H9 (cell line): ENCODE results near the gene PLD3. TPM values are rescaled to one million over a fixed set of nuclear protein-coding genes. Genes with fewer than 3 reads are reported as not detected.

Source experiments
- DNase-seq: peaks from one replicate; pipeline ENCODE4 v3.0.0-alpha.2; 2017
- H2AFZ ChIP-seq: one replicate; pipeline ENCODE4 v1.6.1; 2013; ENCODE audit warnings: mild to moderate bottlenecking, low read length, control low read depth, moderate library complexity
- H2AK5ac ChIP-seq: 2 replicates; pipeline ENCODE4 v1.6.1; 2013; ENCODE audit warnings: low read length, control low read depth, mixed read lengths; ENCODE audit not compliant: insufficient read length
- H2BK120ac ChIP-seq: one replicate; pipeline ENCODE4 v1.6.1; 2013; ENCODE audit warnings: low read depth, mild to moderate bottlenecking, low read length, control low read depth, inconsistent platforms; ENCODE audit not compliant: poor library complexity, severe bottlenecking
- H2BK12ac ChIP-seq: 2 replicates; pipeline ENCODE4 v1.6.1; 2013; ENCODE audit warnings: low read length, control low read depth, mixed read lengths, low read depth; ENCODE audit not compliant: insufficient read length
- H2BK15ac ChIP-seq: 2 replicates; pipeline ENCODE4 v1.6.1; 2013; ENCODE audit warnings: low read depth, low read length, control low read depth
- H2BK20ac ChIP-seq: one replicate; pipeline ENCODE4 v1.6.1; 2013; ENCODE audit warnings: low read depth, mild to moderate bottlenecking, low read length, control low read depth, inconsistent platforms; ENCODE audit not compliant: poor library complexity, severe bottlenecking
- H2BK5ac ChIP-seq: 2 replicates; pipeline ENCODE4 v1.6.1; 2013; ENCODE audit warnings: low read length, control low read depth, mixed read lengths; ENCODE audit not compliant: insufficient read length
- H3K14ac ChIP-seq: 2 replicates; pipeline ENCODE4 v1.6.1; 2013; ENCODE audit warnings: low read length, control low read depth; ENCODE audit not compliant: insufficient read depth
- H3K18ac ChIP-seq: 2 replicates; pipeline ENCODE4 v1.6.1; 2013; ENCODE audit warnings: low read depth, mild to moderate bottlenecking, mixed read lengths, low read length, control low read depth; ENCODE audit not compliant: insufficient read length
- H3K23ac ChIP-seq: 2 replicates; pipeline ENCODE4 v1.6.1; 2013; ENCODE audit warnings: low read length, control low read depth, mixed read lengths, low read depth; ENCODE audit not compliant: insufficient read length
- H3K23me2 ChIP-seq: 2 replicates; pipeline ENCODE4 v1.6.1; 2013; ENCODE audit warnings: low read depth, mild to moderate bottlenecking, mixed read lengths, low read length, control low read depth; ENCODE audit not compliant: insufficient read length, poor library complexity, severe bottlenecking
- H3K27ac ChIP-seq: 2 replicates; pipeline ENCODE4 v1.5.1; 2013; ENCODE audit warnings: low read length, control low read depth, mixed read lengths, low read depth; ENCODE audit not compliant: insufficient read length
- H3K27me3 ChIP-seq: 2 replicates; pipeline ENCODE4 v1.6.1; 2013; ENCODE audit warnings: low read length, control low read depth, inconsistent platforms; ENCODE audit not compliant: insufficient read depth
- H3K4ac ChIP-seq: 2 replicates; pipeline ENCODE4 v1.6.1; 2013; ENCODE audit warnings: low read depth, mild to moderate bottlenecking, control low read depth, inconsistent platforms, low read length, moderate library complexity
- H3K4me1 ChIP-seq: 2 replicates; pipeline ENCODE4 v1.6.1; 2013; ENCODE audit warnings: low read length, control low read depth, inconsistent platforms; ENCODE audit not compliant: insufficient read depth
- H3K4me2 ChIP-seq: 2 replicates; pipeline ENCODE4 v1.6.1; 2013; ENCODE audit warnings: low read length, control low read depth, mixed read lengths; ENCODE audit not compliant: insufficient read length, insufficient read depth
- H3K56ac ChIP-seq: 2 replicates; pipeline ENCODE4 v1.6.1; 2013; ENCODE audit warnings: low read depth, mild to moderate bottlenecking, mixed read lengths, low read length, control low read depth; ENCODE audit not compliant: insufficient read length
- H3K79me1 ChIP-seq: 2 replicates; pipeline ENCODE4 v1.6.1; 2013; ENCODE audit warnings: low read depth, mild to moderate bottlenecking, moderate library complexity, low read length, control low read depth, inconsistent platforms; ENCODE audit not compliant: insufficient read depth, poor library complexity, severe bottlenecking
- H3K79me2 ChIP-seq: 2 replicates; pipeline ENCODE4 v1.6.1; 2013; ENCODE audit warnings: low read length, control low read depth, inconsistent platforms; ENCODE audit not compliant: insufficient read depth
- H3K9ac ChIP-seq: 2 replicates; pipeline ENCODE4 v1.6.1; 2013; ENCODE audit warnings: low read length, control low read depth, mixed read lengths; ENCODE audit not compliant: insufficient read length; ENCODE audit errors: extremely low read depth
- H3K9me3 ChIP-seq: one replicate; pipeline ENCODE4 v1.6.1; 2013; ENCODE audit warnings: low read depth, low read length, inconsistent platforms; ENCODE audit not compliant: control insufficient read depth
- H3T11ph ChIP-seq: one replicate; pipeline ENCODE4 v1.6.1; 2013; ENCODE audit warnings: mild to moderate bottlenecking, low read length, control low read depth, inconsistent platforms
- H4K20me1 ChIP-seq: one replicate; pipeline ENCODE4 v1.6.1; 2013; ENCODE audit not compliant: control insufficient read depth, insufficient read length, insufficient read depth
- H4K5ac ChIP-seq: 2 replicates; pipeline ENCODE4 v1.6.1; 2013; ENCODE audit warnings: low read depth, mild to moderate bottlenecking, mixed read lengths, low read length, control low read depth; ENCODE audit not compliant: insufficient read length
- H4K8ac ChIP-seq: replicated peaks from 2 replicates; pipeline ENCODE4 v1.6.1; 2013; ENCODE audit warnings: low read length, control low read depth, mixed read lengths, low read depth; ENCODE audit not compliant: insufficient read length
- H4K91ac ChIP-seq: 2 replicates; pipeline ENCODE4 v1.6.1; 2013; ENCODE audit warnings: low read depth, mild to moderate bottlenecking, moderate library complexity, mixed read lengths, low read length, control low read depth; ENCODE audit not compliant: insufficient read length
- H3K27ac Mint-ChIP-seq, 3 experiments: 2 replicates in 2 of 3; 3 replicates in 1 of 3; pipeline ENCODE4 v1.8.0; 2020 to 2021; ENCODE audit warnings: mixed read lengths in 3 of 3, mild to moderate bottlenecking in 1 of 3, moderate library complexity in 1 of 3
- H3K27me3 Mint-ChIP-seq: 2 replicates; pipeline ENCODE4 v1.8.0; 2021; ENCODE audit warnings: low read depth, mild to moderate bottlenecking, moderate library complexity, mixed read lengths
- H3K36me3 Mint-ChIP-seq, 3 experiments: 2 replicates in 2 of 3; 3 replicates in 1 of 3; pipeline ENCODE4 v1.8.0; 2020 to 2021; ENCODE audit warnings: low read depth in 3 of 3, mixed read lengths in 3 of 3; ENCODE audit not compliant: insufficient read depth in 1 of 3
- H3K4me1 Mint-ChIP-seq, 2 experiments: 2 replicates each; pipeline ENCODE4 v1.8.0; 2020; ENCODE audit warnings: mixed read lengths in 2 of 2
- H3K4me3 Mint-ChIP-seq, 2 experiments: 2 replicates in 1 of 2; 3 replicates in 1 of 2; pipeline ENCODE4 v1.8.0; 2020 to 2021; ENCODE audit warnings: mild to moderate bottlenecking in 2 of 2, mixed read lengths in 2 of 2, moderate library complexity in 1 of 2
- H3K9me3 Mint-ChIP-seq, 2 experiments: 2 replicates in 1 of 2; 3 replicates in 1 of 2; pipeline ENCODE4 v1.8.0; 2020; ENCODE audit warnings: mild to moderate bottlenecking in 2 of 2, mixed read lengths in 2 of 2, moderate library complexity in 1 of 2
- WGBS: extraction: QIAGEN DNeasy Blood & Tissue Kit; methylation state at CpG from one replicate; pipeline ENCODE4 v1.1.7; 2013; ENCODE audit warnings: missing lambda C conversion rate, low lambda C conversion rate, mixed read lengths; ENCODE audit not compliant: insufficient read length; ENCODE audit errors: extremely low coverage; 5-methylcytosine and 5-hydroxymethylcytosine counted together
- total RNA-seq: library from RNA; stranded (reverse); gene quantifications from 2 replicates; pipeline ENCODE4 v1.2.1, GENCODE V29; 2021
- TF ChIP-seq, protein P1 (sequence below): fragments of 200-600 bp; sonication (generic); conservative IDR thresholded peaks from 3 replicates; pipeline ENCODE4 v1.8.0; 2021; ENCODE audit warnings: antibody characterized with exemption, mild to moderate bottlenecking

Gene PLD3
- total RNA-seq, 1 experiment from 2014 or later, result 194 TPM

DNA sequence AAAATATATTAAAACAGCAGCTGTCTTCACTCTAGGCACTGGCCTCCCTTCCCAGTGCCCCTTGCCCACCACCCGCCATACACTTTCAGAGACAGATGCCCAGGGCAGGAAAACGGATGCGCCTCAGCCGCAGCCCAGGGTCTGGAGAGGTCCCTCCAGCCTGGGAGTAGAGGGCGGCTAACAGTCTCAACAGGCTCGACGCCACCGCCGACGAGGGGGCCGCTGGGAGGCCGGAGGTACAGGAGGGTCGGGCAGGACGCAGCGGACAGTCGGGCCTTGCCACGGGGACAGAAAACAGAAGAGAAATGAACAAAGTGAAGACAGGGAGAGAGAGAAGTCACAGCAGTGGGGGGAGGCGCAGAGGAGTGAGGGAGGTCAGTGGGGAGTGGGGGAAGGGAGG, 27.4 kb upstream of the PLD3 start:
- Histone ChIP-seq H4K91ac (no peak overlapping the region), H4K8ac (no peak overlapping the region), H3K4me2 (no peak overlapping the region), H3K27me3 (no peaks in the 10 kb centered on the region; the same call in 1 of the 2 replicates), H4K5ac (no peak overlapping the region), H2BK120ac (no peak overlapping the region), H3K9ac (no peak overlapping the region), H3K14ac (no peak overlapping the region), H2AK5ac (no peak overlapping the region), H3T11ph (no peak overlapping the region), H3K9me3 (no peaks in the 10 kb centered on the region), H3K23ac (no peak overlapping the region), H3K23me2 (no peaks in the 10 kb centered on the region), H2BK12ac (no peak overlapping the region), H3K56ac (no peak overlapping the region), H4K20me1 (no peaks in the 10 kb centered on the region), H2BK5ac (no peak overlapping the region), H3K18ac (no peak overlapping the region), H2AFZ (no peak overlapping the region), H3K27ac (no peak overlapping the region), H3K4me1 (no peaks in the 10 kb centered on the region), H3K79me1 (no peaks in the 10 kb centered on the region), H3K4ac (no peak overlapping the region), H2BK20ac (no peak overlapping the region), H3K79me2 (no peaks in the 10 kb centered on the region), H2BK15ac (no peak overlapping the region)
- no peak for DNase-seq
- Mint-ChIP-seq H3K36me3 (peaks cover 9 to 67% (median 41%) of the 10 kb centered on the region in 3 experiments), H3K4me1 (peaks cover 0 to 4% of the 10 kb centered on the region in 2 experiments; a peak in 1 of 4 replicates), H3K4me3 (no peak overlapping the region), H3K27me3 (no peaks in the 10 kb centered on the region), H3K9me3 (no peaks in the 10 kb centered on the region; a peak in 1 of 5 replicates), H3K27ac (peak overlapping the region in 1 of 3 experiments; percentile 44; a peak in 2 of 7 replicates)
- TF ChIP-seq, protein P1, sequence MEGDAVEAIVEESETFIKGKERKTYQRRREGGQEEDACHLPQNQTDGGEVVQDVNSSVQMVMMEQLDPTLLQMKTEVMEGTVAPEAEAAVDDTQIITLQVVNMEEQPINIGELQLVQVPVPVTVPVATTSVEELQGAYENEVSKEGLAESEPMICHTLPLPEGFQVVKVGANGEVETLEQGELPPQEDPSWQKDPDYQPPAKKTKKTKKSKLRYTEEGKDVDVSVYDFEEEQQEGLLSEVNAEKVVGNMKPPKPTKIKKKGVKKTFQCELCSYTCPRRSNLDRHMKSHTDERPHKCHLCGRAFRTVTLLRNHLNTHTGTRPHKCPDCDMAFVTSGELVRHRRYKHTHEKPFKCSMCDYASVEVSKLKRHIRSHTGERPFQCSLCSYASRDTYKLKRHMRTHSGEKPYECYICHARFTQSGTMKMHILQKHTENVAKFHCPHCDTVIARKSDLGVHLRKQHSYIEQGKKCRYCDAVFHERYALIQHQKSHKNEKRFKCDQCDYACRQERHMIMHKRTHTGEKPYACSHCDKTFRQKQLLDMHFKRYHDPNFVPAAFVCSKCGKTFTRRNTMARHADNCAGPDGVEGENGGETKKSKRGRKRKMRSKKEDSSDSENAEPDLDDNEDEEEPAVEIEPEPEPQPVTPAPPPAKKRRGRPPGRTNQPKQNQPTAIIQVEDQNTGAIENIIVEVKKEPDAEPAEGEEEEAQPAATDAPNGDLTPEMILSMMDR, result no peak
- no CpG with 5 or more reads among the region's 18 CpGs for WGBS
